K562 (cell line): ENCODE results near the gene CYLD. TPM values are rescaled to one million over a fixed set of nuclear protein-coding genes. Genes with fewer than 3 reads are reported as not detected.
A peak's percentile ranks its signal among the peaks of the same experiment; 100 is the strongest.

Source experiments
- ATAC-seq: fragments of 200-7000 bp; cut with Tn5 transposase; 3 replicates; pipeline ENCODE4 v1.9.1; 2020; ENCODE audit warnings: moderate library complexity
- BruUV-seq: library from RNA; stranded (reverse); fragments of 400-500 nt; replicated peaks from 2 replicates; lab custom pipeline; 2021; lab: Mats Ljungman, UMichigan
- CTCF ChIA-PET: fragments of 300-600 bp; formaldehyde crosslinking; extraction: SDS; loops from one replicate; lab custom pipeline; 2021; ENCODE audit warnings: low intra/inter-chr PET ratio; lab: Yijun Ruan, JAX
- POLR2A ChIA-PET: fragments of 300-600, 350-650 bp; sonication (Branson Sonifier 250); formaldehyde crosslinking; extraction: SDS; loops from one replicate; lab custom pipeline; 2021; ENCODE audit warnings: antibody characterized with exemption, inconsistent platforms; lab: Yijun Ruan, JAX
- DNase-seq, 4 experiments: peaks; one replicate each; pipeline versions ENCODE4 v3.0.0 to v3.0.0-alpha.2; 2011 to 2018; ENCODE audit warnings: low spot score in 3 of 4, mixed read lengths in 3 of 4; ENCODE audit errors: extremely low read depth in 1 of 4
- FAIRE-seq: peaks from 2 replicates; lab custom pipeline; 2011; peaks lifted over from hg19 to GRCh38; lab: Jason Lieb, UNC
- H2AFZ ChIP-seq: 2 replicates; pipeline ENCODE4 v1.6.0; 2011; ENCODE audit warnings: low read depth, low read length, control low read depth, inconsistent platforms
- H3K27ac ChIP-seq: fragments of 200-600 bp; 3 replicates; pipeline ENCODE4 v1.8.0; 2011; ENCODE audit warnings: low read depth, mild to moderate bottlenecking, control low read depth, inconsistent platforms, low read length, moderate library complexity, mixed read lengths; ENCODE audit errors: extremely low read depth
- H3K27me3 ChIP-seq, 2 experiments: fragments of 300-600 bp in 1 of 2; 2 replicates in 1 of 2; 3 replicates in 1 of 2; pipeline versions ENCODE4 v1.6.0 to v1.8.0; 2011; ENCODE audit warnings: inconsistent platforms in 2 of 2, low read length in 2 of 2, mild to moderate bottlenecking in 1 of 2, mixed read lengths in 1 of 2, moderate library complexity in 1 of 2; ENCODE audit not compliant: control insufficient read depth in 2 of 2, insufficient read depth in 2 of 2
- H3K36me3 ChIP-seq: fragments of 300-600 bp; 3 replicates; pipeline ENCODE4 v1.8.0; 2011; ENCODE audit warnings: mild to moderate bottlenecking, low read length, inconsistent platforms; ENCODE audit not compliant: control insufficient read depth, insufficient read depth
- H3K4me1 ChIP-seq, 2 experiments: fragments of 200-600 bp in 1 of 2; replicated peaks in 1 of 2; 2 replicates in 1 of 2; 3 replicates in 1 of 2; pipeline versions ENCODE4 v1.5.1 to v1.8.0; 2011; ENCODE audit warnings: inconsistent platforms in 2 of 2, low read length in 2 of 2, mild to moderate bottlenecking in 1 of 2, mixed read lengths in 1 of 2, moderate library complexity in 1 of 2; ENCODE audit not compliant: control insufficient read depth in 2 of 2, insufficient read depth in 2 of 2
- H3K4me2 ChIP-seq: 2 replicates; pipeline ENCODE4 v1.6.1; 2011; ENCODE audit warnings: low read length, control low read depth, inconsistent platforms, mixed read lengths; ENCODE audit not compliant: insufficient read depth
- H3K4me3 ChIP-seq: fragments of 200-600 bp; sonication (generic), shearing (Covaris generic); 2 replicates; pipeline ENCODE4 v1.5.1; 2016; ENCODE audit warnings: control low read depth, inconsistent platforms
- H3K79me2 ChIP-seq: fragments of 200-600 bp; 3 replicates; pipeline ENCODE4 v1.8.0; 2011; ENCODE audit warnings: low read length, inconsistent platforms; ENCODE audit not compliant: control insufficient read depth, insufficient read depth
- H3K9ac ChIP-seq, 2 experiments: 2 replicates each; pipeline versions ENCODE4 v1.6.0 to v1.6.1; 2011; ENCODE audit warnings: low read depth in 2 of 2, low read length in 2 of 2, control low read depth in 1 of 2, inconsistent platforms in 1 of 2, mild to moderate bottlenecking in 1 of 2, mixed read lengths in 1 of 2; ENCODE audit not compliant: insufficient read depth in 1 of 2
- H3K9me1 ChIP-seq: one replicate; pipeline ENCODE4 v1.6.0; 2011; ENCODE audit warnings: inconsistent platforms, mild to moderate bottlenecking, low read length, moderate library complexity; ENCODE audit not compliant: control insufficient read depth, insufficient read depth
- H3K9me3 ChIP-seq: replicated peaks from 2 replicates; pipeline ENCODE4 v1.5.1; 2011; ENCODE audit warnings: low read depth, low read length, inconsistent platforms; ENCODE audit not compliant: control insufficient read depth, insufficient read depth
- H4K20me1 ChIP-seq: replicated peaks from 2 replicates; pipeline ENCODE4 v1.6.1; 2011; ENCODE audit warnings: low read length, inconsistent platforms, mixed read lengths; ENCODE audit not compliant: control insufficient read depth, insufficient read depth
- CC2D1A ChIP-seq: fragments of 450-650 bp; IDR thresholded peaks from 2 replicates; pipeline ENCODE4 v1.6.1; 2017; ENCODE audit warnings: mild to moderate bottlenecking
- ELF4 ChIP-seq: fragments of 450-650 bp; formaldehyde crosslinking; IDR thresholded peaks from 2 replicates; pipeline ENCODE4 v1.4.0; 2022; ENCODE audit warnings: missing genetic modification characterization
- ETV1 ChIP-seq: fragments of 450-650 bp; conservative IDR thresholded peaks from 2 replicates; pipeline ENCODE4 v1.6.1; 2016; ENCODE audit warnings: missing genetic modification characterization, control low read depth, low read depth, missing compliant biosample characterization
- HIVEP1 ChIP-seq: fragments of 250-450 bp; sonication (Bioruptor Pico); IDR thresholded peaks from 2 replicates; pipeline ENCODE4 v1.4.0; 2020; ENCODE audit warnings: mild to moderate bottlenecking
- MEIS2 ChIP-seq: fragments of 450-650 bp; IDR thresholded peaks from 2 replicates; pipeline ENCODE4 v1.6.1; 2014; ENCODE audit warnings: mild to moderate bottlenecking; ENCODE audit not compliant: partially characterized antibody
- OTX1 ChIP-seq: fragments of 450-650 bp; formaldehyde crosslinking; IDR thresholded peaks from 2 replicates; pipeline ENCODE4 v1.4.0; 2022; ENCODE audit warnings: mild to moderate bottlenecking
- THRAP3 ChIP-seq: fragments of 450-650 bp; IDR thresholded peaks from 2 replicates; pipeline ENCODE4 v1.6.1; 2016; ENCODE audit warnings: mild to moderate bottlenecking, inconsistent platforms, borderline replicate concordance
- ZNF41 ChIP-seq: fragments of 250-450 bp; sonication (Bioruptor Pico); conservative IDR thresholded peaks from 2 replicates; pipeline ENCODE4 v1.4.0; 2020; ENCODE audit warnings: mild to moderate bottlenecking
- WGBS: fragments of 100-300 bp; shearing (Covaris generic); methylation state at CpG from one replicate; pipeline ENCODE4 v1.1.6; 2016; ENCODE audit warnings: low coverage, mixed read lengths; ENCODE audit not compliant: insufficient coverage; ENCODE audit errors: missing lambda C conversion rate; 5-methylcytosine and 5-hydroxymethylcytosine counted together
- in situ Hi-C: fragments of 300-500 bp; cut with MboI; formaldehyde crosslinking; loops from 4 replicates; pipeline ENCODE4 v1.15.0; 2018; ENCODE audit warnings: inconsistent platforms, mixed read lengths
- intact Hi-C: fragments of 100-400 bp; cut with micrococcal nuclease; formaldehyde crosslinking; loops from 2 replicates; pipeline ENCODE4 v1.14.2; 2022
- polyA plus RNA-seq, 8 experiments: library from polyadenylated mRNA; depleted of rRNA in 4 of 8; stranded (reverse) in 5 of 8; unstranded in 3 of 8; fragments of >200 nt; fragmentation: Nextera tagmentation in 2 of 8; fragmentation: Illumina TruSeq in 1 of 8; extraction: Ambion mirVana in 2 of 8; extraction: Trizol in 1 of 8; gene quantifications; 2 replicates each; pipeline versions ENCODE4 v1.2.1 to v1.2.3, GENCODE V29; 2011 to 2014; ENCODE audit warnings: inconsistent platforms in 1 of 8, missing spikeins in 1 of 8
- total RNA-seq, 7 experiments: library from RNA; depleted of rRNA in 6 of 7; stranded (reverse); fragments of >200 nt in 6 of 7; fragmentation: Illumina TruSeq in 2 of 7; extraction: Trizol in 2 of 7; gene quantifications; 2 replicates each; pipeline versions ENCODE4 v1.2.1 to v1.2.3, GENCODE V29; 2011 to 2021; ENCODE audit warnings: low replicate concordance in 1 of 7
- TF ChIP-seq, protein P1 (sequence below): fragments of 250-450 bp; sonication (Bioruptor Pico); IDR thresholded peaks from 2 replicates; pipeline ENCODE4 v1.8.0; 2021; ENCODE audit warnings: moderate library complexity, mild to moderate bottlenecking, inconsistent platforms
- TF ChIP-seq, protein P2 (sequence below): sonication (generic); formaldehyde crosslinking; IDR thresholded peaks from 2 replicates; pipeline ENCODE4 v1.8.0; 2022; ENCODE audit warnings: mild to moderate bottlenecking, missing genetic modification reagents

CYLD gene
- total and polyA plus RNA-seq, 9 of the 15 experiments (the other 6 are each of a cell fraction or from before 2014, with no cell fraction given), result 3.4 to 7.4 (median 5.3) TPM

DNA sequence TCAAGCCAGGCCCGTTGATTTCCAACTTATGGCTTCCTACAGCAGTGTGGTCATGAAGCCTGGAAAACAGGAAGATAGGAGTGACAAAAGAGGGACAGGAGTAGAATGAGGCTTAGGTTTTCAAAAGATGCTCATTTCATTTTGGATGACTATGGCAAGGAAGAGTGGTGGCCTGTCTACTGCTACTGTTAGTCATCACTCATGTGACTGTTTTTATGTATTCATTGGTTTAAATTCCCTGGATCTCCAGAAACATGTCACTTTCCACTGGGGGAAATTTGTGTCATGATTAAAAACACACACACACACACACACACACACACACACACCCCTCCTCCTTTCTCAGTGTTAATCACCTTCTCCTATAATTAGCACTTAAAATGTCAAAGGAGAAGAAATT, 1.1 kb upstream of the CYLD start:
- WGBS, result 0% methylated on average over 1 of the region's 1 CpG
- Histone ChIP-seq H3K9ac (no peak overlapping the region), H3K4me2 (peak overlapping the region; percentile 89; the same call in 1 of the 2 replicates)
- FAIRE-seq, result no peak
- TF ChIP-seq CC2D1A, result no peak
- TF ChIP-seq ZNF41 (CRISPR knock-in tag), result no peak
- TF ChIP-seq ELF4, result no peak
- TF ChIP-seq MEIS2, result no peak
- no peak for TF ChIP-seq HIVEP1 (CRISPR knock-in tag)
- no peak for TF ChIP-seq THRAP3
- TF ChIP-seq, protein P1, sequence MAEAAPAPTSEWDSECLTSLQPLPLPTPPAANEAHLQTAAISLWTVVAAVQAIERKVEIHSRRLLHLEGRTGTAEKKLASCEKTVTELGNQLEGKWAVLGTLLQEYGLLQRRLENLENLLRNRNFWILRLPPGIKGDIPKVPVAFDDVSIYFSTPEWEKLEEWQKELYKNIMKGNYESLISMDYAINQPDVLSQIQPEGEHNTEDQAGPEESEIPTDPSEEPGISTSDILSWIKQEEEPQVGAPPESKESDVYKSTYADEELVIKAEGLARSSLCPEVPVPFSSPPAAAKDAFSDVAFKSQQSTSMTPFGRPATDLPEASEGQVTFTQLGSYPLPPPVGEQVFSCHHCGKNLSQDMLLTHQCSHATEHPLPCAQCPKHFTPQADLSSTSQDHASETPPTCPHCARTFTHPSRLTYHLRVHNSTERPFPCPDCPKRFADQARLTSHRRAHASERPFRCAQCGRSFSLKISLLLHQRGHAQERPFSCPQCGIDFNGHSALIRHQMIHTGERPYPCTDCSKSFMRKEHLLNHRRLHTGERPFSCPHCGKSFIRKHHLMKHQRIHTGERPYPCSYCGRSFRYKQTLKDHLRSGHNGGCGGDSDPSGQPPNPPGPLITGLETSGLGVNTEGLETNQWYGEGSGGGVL, result no peak
- TF ChIP-seq OTX1, result no peak
- TF ChIP-seq, protein P2, sequence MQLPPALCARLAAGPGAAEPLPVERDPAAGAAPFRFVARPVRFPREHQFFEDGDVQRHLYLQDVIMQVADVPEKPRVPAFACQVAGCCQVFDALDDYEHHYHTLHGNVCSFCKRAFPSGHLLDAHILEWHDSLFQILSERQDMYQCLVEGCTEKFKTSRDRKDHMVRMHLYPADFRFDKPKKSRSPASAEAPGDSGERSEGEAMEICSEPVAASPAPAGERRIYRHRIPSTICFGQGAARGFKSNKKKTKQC (CRISPR knock-in tag), result no peak
- TF ChIP-seq ETV1 (tag), result no peak
- TF ChIP-seq, all 486 proteins: peak for 0
- Histone ChIP-seq H4K20me1 (no peaks in the 10 kb centered on the region; the same call in 1 of the 2 replicates), H3K4me1 (peaks cover 5 to 11% of the 10 kb centered on the region in 2 experiments; a peak in 3 of 5 replicates), H3K79me2 (no peaks in the 10 kb centered on the region), H3K36me3 (no peaks in the 10 kb centered on the region), H3K27me3 (peaks cover 9 to 16% of the 10 kb centered on the region in 2 experiments; a peak in 3 of 5 replicates), H3K9me3 (no peaks in the 10 kb centered on the region), H3K27ac (no peak overlapping the region), H3K9me1 (no peaks in the 10 kb centered on the region), H2AFZ (no peak overlapping the region; the same call in 1 of the 2 replicates), H3K4me3 (no peak overlapping the region)
- ChIA-PET CTCF (no interaction called here), POLR2A (no interaction called here)
- DNase-seq (no peak), ATAC-seq (no peak)
- in situ Hi-C loops (no loop called here), intact Hi-C loops (no loop called here)
- no TSS peak for BruUV-seq
